Common myeloid progenitor, CD34-positive (primary cell): ENCODE results near the gene RAB10.
"Not testable (repeated sequence)": the region's sequence is repeated elsewhere in the genome, so short reads cannot be mapped to it uniquely, and the experiment has no call there.

ENCODE experiments used
- CTCF ChIA-PET: fragments of 350-600 bp; sonication (Branson Sonifier 250); formaldehyde crosslinking; loops from one replicate; lab custom pipeline; 2021; ENCODE audit warnings: antibody characterized with exemption; lab: Charles Lee
- POLR2A ChIA-PET: fragments of 350-600 bp; sonication (Branson Sonifier 250); formaldehyde crosslinking; loops from one replicate; lab custom pipeline; 2021; ENCODE audit warnings: antibody characterized with exemption; lab: Charles Lee
- DNase-seq, 3 donors: peaks; one replicate each; pipeline versions ENCODE4 v3.0.0 to v3.0.0-alpha.2; 2013
- H3K27ac ChIP-seq, 2 experiments: 1 replicate in 1 of 2; 2 replicates in 1 of 2; pipeline ENCODE4 v1.7.0; 2013; ENCODE audit warnings: inconsistent platforms in 2 of 2, low read length in 2 of 2, mild to moderate bottlenecking in 2 of 2, low read depth in 1 of 2, moderate library complexity in 1 of 2; ENCODE audit not compliant: severe bottlenecking in 2 of 2, insufficient read depth in 1 of 2, poor library complexity in 1 of 2
- H3K27me3 ChIP-seq, 5 experiments: replicated peaks in 2 of 5; 1 replicate in 3 of 5; 2 replicates in 2 of 5; pipeline versions ENCODE4 v1.6.1 to v1.7.0; 2013; ENCODE audit warnings: low read length in 4 of 5, mild to moderate bottlenecking in 2 of 5, moderate library complexity in 2 of 5, inconsistent platforms in 1 of 5; ENCODE audit not compliant: insufficient read depth in 5 of 5, control insufficient read depth in 4 of 5
- H3K36me3 ChIP-seq, 4 experiments: 1 replicate in 2 of 4; 2 replicates in 2 of 4; pipeline versions ENCODE4 v1.6.1 to v1.7.0; 2013; ENCODE audit warnings: low read length in 3 of 4, control low read depth in 1 of 4, mild to moderate bottlenecking in 1 of 4; ENCODE audit not compliant: control insufficient read depth in 4 of 4, insufficient read depth in 4 of 4
- H3K4me1 ChIP-seq, 4 experiments: 1 replicate in 3 of 4; 2 replicates in 1 of 4; pipeline versions ENCODE4 v1.6.1 to v1.7.1; 2013; ENCODE audit warnings: low read length in 3 of 4, mild to moderate bottlenecking in 3 of 4, control low read depth in 1 of 4, inconsistent platforms in 1 of 4, moderate library complexity in 1 of 4; ENCODE audit not compliant: control insufficient read depth in 4 of 4, insufficient read depth in 4 of 4; ENCODE audit errors: control extremely low read depth in 1 of 4
- H3K4me3 ChIP-seq, 7 experiments: 1 replicate in 4 of 7; 2 replicates in 3 of 7; pipeline versions ENCODE4 v1.5.1 to v1.7.0; 2013; ENCODE audit warnings: mild to moderate bottlenecking in 7 of 7, low read length in 6 of 7, moderate library complexity in 6 of 7, inconsistent platforms in 2 of 7, low read depth in 2 of 7, control low read depth in 1 of 7; ENCODE audit not compliant: insufficient read depth in 4 of 7, control insufficient read depth in 1 of 7; ENCODE audit errors: extremely low read depth in 1 of 7
- H3K9me3 ChIP-seq, 5 experiments: 1 replicate in 4 of 5; 2 replicates in 1 of 5; pipeline versions ENCODE4 v1.6.1 to v1.7.1; 2013; ENCODE audit warnings: low read length in 4 of 5, mild to moderate bottlenecking in 2 of 5, inconsistent platforms in 1 of 5, low read depth in 1 of 5, moderate library complexity in 1 of 5; ENCODE audit not compliant: control insufficient read depth in 4 of 5, insufficient read depth in 2 of 5; ENCODE audit errors: control extremely low read depth in 1 of 5
- WGBS: methylation state at CpG from one replicate; pipeline ENCODE4 v1.1.5; 2013; ENCODE audit not compliant: insufficient coverage; 5-methylcytosine and 5-hydroxymethylcytosine counted together

RAB10 gene

GRCh38 chr2:26166541-26166940 is 132.7 kb downstream of the RAB10 start:
- not testable (repeated sequence) for H3K4me1 ChIP-seq, H3K27me3 ChIP-seq, H3K4me3 ChIP-seq, H3K36me3 ChIP-seq, DNase-seq, H3K9me3 ChIP-seq, H3K27ac ChIP-seq
- POLR2A ChIA-PET = interaction anchor here (0.8 kb wide), 1 partner anchor 131 kb away, joined by 3 read pairs; no protein-coding TSS in a partner anchor
- no CpG with 5 or more reads among the region's 6 CpGs for WGBS
- CTCF ChIA-PET = interaction anchor here (0.7 to 0.9 kb wide), 2 partner anchors 18 to 230 kb away, joined by 3 read pairs; no protein-coding TSS in a partner anchor

- H3K27ac ChIP-seq = no peak overlapping the region
- ChIA-PET POLR2A (no interaction called here), CTCF (interaction anchor here (1.2 kb wide), 1 partner anchor 16 kb away, joined by 3 read pairs; no protein-coding TSS in a partner anchor)
- DNase-seq = no peak
- H3K4me1 ChIP-seq = peaks cover 0 to 12% (median 8%) of the 10 kb centered on the region in 4 experiments
- 97% methylated on average over 4 of the region's 4 CpGs for WGBS
- H3K27me3 ChIP-seq = peaks cover 0 to 24% (median 11%) of the 10 kb centered on the region in 5 experiments
- H3K9me3 ChIP-seq = peaks cover 0 to 2% (median 0%) of the 10 kb centered on the region in 5 experiments
- H3K36me3 ChIP-seq = no peaks in the 10 kb centered on the region
- H3K4me3 ChIP-seq = no peak overlapping the region
Measured at GRCh38 chr2:26168785-26169184, 134.9 kb downstream of the RAB10 start.

GRCh38 chr2:26169226-26169625 is 135.3 kb downstream of the RAB10 start:
- Histone ChIP-seq H3K4me1 (peaks cover 0 to 16% (median 9%) of the 10 kb centered on the region in 4 experiments), H3K27ac (no peak overlapping the region), H3K27me3 (peaks cover 0 to 28% (median 14%) of the 10 kb centered on the region in 5 experiments), H3K36me3 (no peaks in the 10 kb centered on the region), H3K9me3 (peaks cover 0 to 2% (median 0%) of the 10 kb centered on the region in 5 experiments), H3K4me3 (no peak overlapping the region)
- ChIA-PET CTCF (interaction anchor here (1.2 to 1.3 kb wide), 2 partner anchors 9 to 15 kb away, joined by 3 read pairs; no protein-coding TSS in a partner anchor), POLR2A (no interaction called here)
- 97% methylated on average over 4 of the region's 5 CpGs for WGBS
- DNase-seq = no peak

- Histone ChIP-seq H3K27me3 (peaks cover 0 to 34% (median 18%) of the 10 kb centered on the region in 5 experiments), H3K36me3 (no peaks in the 10 kb centered on the region), H3K4me1 (peaks cover 0 to 16% (median 9%) of the 10 kb centered on the region in 4 experiments), H3K9me3 (peaks cover 0 to 2% (median 0%) of the 10 kb centered on the region in 5 experiments), H3K4me3 (no peak overlapping the region), H3K27ac (no peak overlapping the region)
- CTCF ChIA-PET = interaction anchor here (1.2 to 1.3 kb wide), 2 partner anchors 8 to 15 kb away, joined by 3 read pairs; no protein-coding TSS in a partner anchor
- DNase-seq = no peak
- POLR2A ChIA-PET = no interaction called here
- WGBS = 82% methylated on average over 8 of the region's 14 CpGs
Measured at GRCh38 chr2:26169681-26170414, 136.0 kb downstream of the RAB10 start.

GRCh38 chr2:26170795-26171194 is 136.9 kb downstream of the RAB10 start:
- peaks cover 0 to 43% (median 18%) of the 10 kb centered on the region in 5 experiments for H3K27me3 ChIP-seq
- ChIA-PET CTCF (interaction anchor here (1.2 kb wide), 1 partner anchor 10 kb away, joined by 3 read pairs; no protein-coding TSS in a partner anchor), POLR2A (no interaction called here)
- no peak for DNase-seq
- peaks cover 0 to 2% (median 0%) of the 10 kb centered on the region in 5 experiments for H3K9me3 ChIP-seq
- H3K27ac ChIP-seq = no peak overlapping the region
- peaks cover 0 to 17% (median 9%) of the 10 kb centered on the region in 4 experiments for H3K4me1 ChIP-seq
- no peak overlapping the region for H3K4me3 ChIP-seq
- 96% methylated on average over 6 of the region's 9 CpGs for WGBS
- no peaks in the 10 kb centered on the region for H3K36me3 ChIP-seq

GRCh38 chr2:26172189-26172870 is 138.4 kb downstream of the RAB10 start:
- H3K4me3 ChIP-seq = peak overlapping the region in 5 of 7 experiments; percentile 25 to 64 (median 40)

More at GRCh38 chr2:26172189-26172870, 138.4 kb downstream of the RAB10 start:
- Histone ChIP-seq H3K4me1 (peaks cover 0 to 17% (median 9%) of the 10 kb centered on the region in 4 experiments), H3K27ac (no peak overlapping the region), H3K9me3 (peaks cover 0 to 2% (median 0%) of the 10 kb centered on the region in 5 experiments), H3K27me3 (peaks cover 0 to 50% (median 20%) of the 10 kb centered on the region in 5 experiments), H3K36me3 (no peaks in the 10 kb centered on the region)
- ChIA-PET POLR2A (no interaction called here), CTCF (interaction anchor here (1.2 to 1.8 kb wide), 2 partner anchors 8 to 16 kb away, joined by 3 to 6 read pairs; no protein-coding TSS in a partner anchor)
- 30% methylated on average over 24 of the region's 56 CpGs for WGBS
- DNase-seq = peak in 2 of 3 donors; percentile 20 to 40
